Right cardiac atrium (tissue), 5 donors: Measurements from ENCODE around the gene CCDC146. TPM values are rescaled to one million over a fixed set of nuclear protein-coding genes. Genes with fewer than 3 reads are reported as not detected.
A peak's percentile ranks its signal among the peaks of the same experiment; 100 is the strongest.
"Not testable (repeated sequence)": the region's sequence is repeated elsewhere in the genome, so short reads cannot be mapped to it uniquely, and the experiment has no call there.

ENCODE experiments used
- ATAC-seq, 2 donors: fragments of 200-7000 bp; cut with Tn5 transposase; one replicate each; pipeline versions ENCODE4 v1.8.0 to v1.9.1; 2020; ENCODE audit warnings: moderate library complexity in 2 of 2, mild to moderate bottlenecking in 1 of 2
- DNase-seq, 3 donors: peaks; one replicate each; pipeline ENCODE4 v3.0.0-alpha.2; 2020
- H3K27ac ChIP-seq: one replicate; pipeline ENCODE4 v1.5.1; 2013; ENCODE audit warnings: mild to moderate bottlenecking, low read length, control low read depth, moderate library complexity
- H3K27me3 ChIP-seq: one replicate; pipeline ENCODE4 v1.6.1; 2013; ENCODE audit not compliant: control insufficient read depth, insufficient read depth
- H3K4me1 ChIP-seq: one replicate; pipeline ENCODE4 v1.6.1; 2013; ENCODE audit warnings: low read length; ENCODE audit not compliant: control insufficient read depth, insufficient read depth
- H3K4me3 ChIP-seq: one replicate; pipeline ENCODE4 v1.5.1; 2013; ENCODE audit warnings: low read length, control low read depth
- H3K9me3 ChIP-seq: one replicate; pipeline ENCODE4 v1.6.1; 2013; ENCODE audit warnings: low read length; ENCODE audit not compliant: control insufficient read depth
- WGBS: extraction: QIAGEN DNeasy Blood & Tissue Kit; methylation state at CpG from one replicate; pipeline ENCODE4 v1.1.7; 2013; 5-methylcytosine and 5-hydroxymethylcytosine counted together
- intact Hi-C, 4 donors: fragments of 100-400 bp; cut with DNase I; formaldehyde crosslinking; loops; one replicate each; pipeline versions ENCODE4 v1.11.0 to v1.14.0; 2022 to 2023
- polyA plus RNA-seq: library from polyadenylated mRNA; stranded (reverse); fragments of 200-250 nt; gene quantifications from one replicate; pipeline ENCODE4 v1.2.3, GENCODE V29; 2013
- total RNA-seq, 4 donors: library from RNA; stranded (reverse); fragmentation: NEBNext Ultra II Directional; extraction: Animal tissue kit (Norgen Biotek cat#: 25700); gene quantifications; one replicate each; pipeline ENCODE4 v1.2.1, GENCODE V29; 2021
- donor health status: healthy with polysubstance abuse.
- donor health status: DM: no; HTN: yes; CAD: no.
- donor health status: DM: no; HTN: no; CAD: no.
- donor health status: DM: no; HTN: yes; CAD: no; lungs with severe emphysema.
- donor health status: DM: yes; HTN: yes; CAD: no.

Gene CCDC146
- total and polyA plus RNA-seq, 5 donors: 6.0 to 11.4 (median 9.5) TPM

GRCh38 chr7:77140291-77140690 lies 17.9 kb downstream of the CCDC146 start:
- H3K27ac ChIP-seq, ATAC-seq, intact Hi-C loops, H3K4me1 ChIP-seq, H3K4me3 ChIP-seq, DNase-seq, H3K27me3 ChIP-seq, H3K9me3 ChIP-seq: not testable (repeated sequence)
- 44% methylated on average over 2 of the region's 4 CpGs for WGBS

- H3K27me3 ChIP-seq, H3K4me1 ChIP-seq, H3K4me3 ChIP-seq, ATAC-seq, DNase-seq, intact Hi-C loops, H3K27ac ChIP-seq, H3K9me3 ChIP-seq: not testable (repeated sequence)
Observed at GRCh38 chr7:77152232-77152631, 29.8 kb downstream of the CCDC146 start.

GRCh38 chr7:77154917-77155464 lies 32.6 kb downstream of the CCDC146 start:
- H3K27ac ChIP-seq: not testable (repeated sequence)

GRCh38 chr7:77155601-77156377 lies 33.4 kb downstream of the CCDC146 start:
- DNase-seq, H3K4me1 ChIP-seq, H3K27ac ChIP-seq, intact Hi-C loops, H3K27me3 ChIP-seq, H3K4me3 ChIP-seq, H3K9me3 ChIP-seq, ATAC-seq: not testable (repeated sequence)
- WGBS: 89% methylated on average over 4 of the region's 5 CpGs

More at GRCh38 chr7:77154917-77155464, 32.6 kb downstream of the CCDC146 start:
- H3K9me3 ChIP-seq, DNase-seq, H3K4me1 ChIP-seq, intact Hi-C loops, H3K4me3 ChIP-seq, H3K27me3 ChIP-seq: not testable (repeated sequence)
- 60% methylated on average over 3 of the region's 3 CpGs for WGBS
- peak in 1 of 2 donors; percentile 33 for ATAC-seq

GRCh38 chr7:77157034-77157433 lies 34.6 kb downstream of the CCDC146 start:
- DNase-seq, H3K27ac ChIP-seq, H3K9me3 ChIP-seq, H3K27me3 ChIP-seq, H3K4me3 ChIP-seq, intact Hi-C loops, H3K4me1 ChIP-seq: not testable (repeated sequence)
- peak; percentile 51 to 66 for ATAC-seq
- WGBS: no CpG with 5 or more reads among the region's 1 CpG

GRCh38 chr7:77157446-77157845 lies 35.0 kb downstream of the CCDC146 start:
- DNase-seq (peak in 1 of 3 donors; percentile 39), ATAC-seq (peak; percentile 57 to 67)
- WGBS: 13% methylated on average over 1 of the region's 1 CpG
- Histone ChIP-seq H3K4me1 (no peaks in the 10 kb centered on the region), H3K4me3 (no peak overlapping the region), H3K27ac (no peak overlapping the region), H3K9me3 (no peaks in the 10 kb centered on the region), H3K27me3 (no peaks in the 10 kb centered on the region)
- intact Hi-C loops: no loop called here

GRCh38 chr7:77171073-77171472 lies 48.7 kb downstream of the CCDC146 start:
- H3K27me3 ChIP-seq, intact Hi-C loops: not testable (repeated sequence)
- WGBS: 82% methylated on average over 4 of the region's 4 CpGs

GRCh38 chr7:77172437-77173172 lies 50.2 kb downstream of the CCDC146 start:
- DNase-seq, intact Hi-C loops, H3K4me1 ChIP-seq, ATAC-seq, H3K27me3 ChIP-seq, H3K9me3 ChIP-seq, H3K27ac ChIP-seq, H3K4me3 ChIP-seq: not testable (repeated sequence)
- WGBS: 74% methylated on average over 6 of the region's 6 CpGs

More at GRCh38 chr7:77171073-77171472, 48.7 kb downstream of the CCDC146 start:
- H3K4me1 ChIP-seq, ATAC-seq, DNase-seq, H3K4me3 ChIP-seq, H3K9me3 ChIP-seq, H3K27ac ChIP-seq: not testable (repeated sequence)

- H3K4me1 ChIP-seq, intact Hi-C loops, H3K4me3 ChIP-seq, H3K27ac ChIP-seq, ATAC-seq, H3K27me3 ChIP-seq, H3K9me3 ChIP-seq, DNase-seq: not testable (repeated sequence)
- 91% methylated on average over 3 of the region's 4 CpGs for WGBS
Observed at GRCh38 chr7:77174418-77174817, 52.0 kb downstream of the CCDC146 start.

- intact Hi-C loops, H3K4me1 ChIP-seq, DNase-seq, H3K27me3 ChIP-seq, H3K27ac ChIP-seq, H3K9me3 ChIP-seq, H3K4me3 ChIP-seq, ATAC-seq: not testable (repeated sequence)
- 67% methylated on average over 1 of the region's 3 CpGs for WGBS
Observed at GRCh38 chr7:77175274-77175800, 52.9 kb downstream of the CCDC146 start.
